WTC11 (cell line): ENCODE measurements around the gene SELPLG. TPM values are rescaled to one million over a fixed set of nuclear protein-coding genes. Genes with fewer than 3 reads are reported as not detected.

Experiments
- ATAC-seq: fragments of 200-7000 bp; cut with Tn5 transposase; 2 replicates; pipeline ENCODE4 v1.10.0; 2021; ENCODE audit warnings: mild to moderate bottlenecking, moderate library complexity
- CTCF ChIA-PET: fragments of 300-600 bp; sonication (Branson Sonifier 250); formaldehyde crosslinking; loops from one replicate; lab custom pipeline; 2021; ENCODE audit warnings: antibody characterized with exemption; lab: Charles Lee
- POLR2A ChIA-PET: fragments of 350-600 bp; sonication (Branson Sonifier 250); formaldehyde crosslinking; loops from one replicate; lab custom pipeline; 2021; ENCODE audit warnings: antibody characterized with exemption; lab: Charles Lee
- DNase-seq: peaks from one replicate; pipeline ENCODE4 v3.0.0; 2021; ENCODE audit warnings: low spot score
- H3K27ac Mint-ChIP-seq: 2 replicates; pipeline ENCODE4 v1.8.0; 2021; ENCODE audit warnings: mixed read lengths
- H3K27me3 Mint-ChIP-seq: 2 replicates; pipeline ENCODE4 v1.8.0; 2021; ENCODE audit warnings: low read depth, mild to moderate bottlenecking, moderate library complexity, mixed read lengths
- H3K36me3 Mint-ChIP-seq: 2 replicates; pipeline ENCODE4 v1.8.0; 2021; ENCODE audit warnings: mixed read lengths
- H3K4me1 Mint-ChIP-seq: 2 replicates; pipeline ENCODE4 v1.8.0; 2022; ENCODE audit warnings: mixed read lengths
- H3K4me3 Mint-ChIP-seq: 2 replicates; pipeline ENCODE4 v1.8.0; 2021; ENCODE audit warnings: mild to moderate bottlenecking, moderate library complexity, mixed read lengths
- H3K9me3 Mint-ChIP-seq: 2 replicates; pipeline ENCODE4 v1.8.0; 2021; ENCODE audit warnings: mixed read lengths
- ATF2 ChIP-seq: sonication (generic); formaldehyde crosslinking; IDR thresholded peaks from 2 replicates; pipeline ENCODE4 v1.8.1; 2022; ENCODE audit warnings: low read depth, missing genetic modification reagents, borderline replicate concordance
- CREM ChIP-seq: sonication (generic); formaldehyde crosslinking; IDR thresholded peaks from 2 replicates; pipeline ENCODE4 v1.8.1; 2022; ENCODE audit warnings: mild to moderate bottlenecking, missing genetic modification reagents, moderate library complexity
- ESRRA ChIP-seq: sonication (generic); formaldehyde crosslinking; IDR thresholded peaks from 2 replicates; pipeline ENCODE4 v1.8.1; 2022; ENCODE audit warnings: mild to moderate bottlenecking, missing genetic modification reagents, borderline replicate concordance
- FOXK1 ChIP-seq: sonication (generic); formaldehyde crosslinking; IDR thresholded peaks from 2 replicates; pipeline ENCODE4 v1.8.0; 2022; ENCODE audit warnings: mild to moderate bottlenecking, moderate library complexity, missing genetic modification reagents
- HMGXB4 ChIP-seq: sonication (generic); formaldehyde crosslinking; IDR thresholded peaks from 2 replicates; pipeline ENCODE4 v1.8.1; 2023; ENCODE audit warnings: mild to moderate bottlenecking, moderate library complexity, missing genetic modification reagents
- JAZF1 ChIP-seq: fragments of 250-450 bp; sonication (Bioruptor Pico); IDR thresholded peaks from 2 replicates; pipeline ENCODE4 v1.9.0; 2021; ENCODE audit warnings: moderate library complexity, mild to moderate bottlenecking, inconsistent platforms
- KAT7 ChIP-seq: sonication (generic); formaldehyde crosslinking; IDR thresholded peaks from 2 replicates; pipeline ENCODE4 v1.8.1; 2023; ENCODE audit warnings: missing genetic modification reagents, mild to moderate bottlenecking, borderline replicate concordance
- NR3C1 ChIP-seq: sonication (generic); formaldehyde crosslinking; conservative IDR thresholded peaks from 2 replicates; pipeline ENCODE4 v1.8.1; 2023; ENCODE audit warnings: low read depth, mild to moderate bottlenecking, missing genetic modification reagents
- PRDM15 ChIP-seq: sonication (generic); formaldehyde crosslinking; IDR thresholded peaks from 2 replicates; pipeline ENCODE4 v1.8.0; 2022; ENCODE audit warnings: missing genetic modification reagents
- RORB ChIP-seq: fragments of 250-450 bp; sonication (Bioruptor Pico); IDR thresholded peaks from 2 replicates; pipeline ENCODE4 v1.9.0; 2021; ENCODE audit warnings: mild to moderate bottlenecking
- TCF7 ChIP-seq: sonication (generic); formaldehyde crosslinking; IDR thresholded peaks from 2 replicates; pipeline ENCODE4 v1.8.0; 2022; ENCODE audit warnings: mild to moderate bottlenecking, low read depth, missing genetic modification reagents, moderate library complexity
- TP53 ChIP-seq: sonication (generic); formaldehyde crosslinking; IDR thresholded peaks from 2 replicates; pipeline ENCODE4 v1.8.1; 2023; ENCODE audit warnings: mild to moderate bottlenecking, missing genetic modification reagents
- USF2 ChIP-seq: sonication (generic); formaldehyde crosslinking; IDR thresholded peaks from 2 replicates; pipeline ENCODE4 v1.8.1; 2023; ENCODE audit warnings: mild to moderate bottlenecking, missing genetic modification reagents, moderate library complexity
- ZBTB21 ChIP-seq: sonication (generic); formaldehyde crosslinking; IDR thresholded peaks from 2 replicates; pipeline ENCODE4 v1.8.1; 2023; ENCODE audit warnings: mild to moderate bottlenecking, missing genetic modification reagents, borderline replicate concordance
- ZBTB43 ChIP-seq: sonication (generic); formaldehyde crosslinking; IDR thresholded peaks from 2 replicates; pipeline ENCODE4 v1.8.1; 2023; ENCODE audit warnings: mild to moderate bottlenecking, missing genetic modification reagents
- ZNF138 ChIP-seq: sonication (generic); formaldehyde crosslinking; conservative IDR thresholded peaks from 2 replicates; pipeline ENCODE4 v1.8.1; 2022; ENCODE audit warnings: mild to moderate bottlenecking, moderate library complexity, missing genetic modification reagents
- ZNF263 ChIP-seq: sonication (generic); formaldehyde crosslinking; IDR thresholded peaks from 2 replicates; pipeline ENCODE4 v1.8.1; 2022; ENCODE audit warnings: low read depth, mild to moderate bottlenecking, moderate library complexity, missing genetic modification reagents
- ZNF396 ChIP-seq: fragments of 250-450 bp; sonication (Bioruptor Pico); IDR thresholded peaks from 2 replicates; pipeline ENCODE4 v1.8.0; 2021; ENCODE audit warnings: mild to moderate bottlenecking, moderate library complexity, borderline replicate concordance
- total RNA-seq: library from RNA; stranded (reverse); gene quantifications from 3 replicates; pipeline ENCODE4 v1.2.3, GENCODE V29; 2021
- TF ChIP-seq, protein P1 (sequence below): sonication (generic); formaldehyde crosslinking; IDR thresholded peaks from 2 replicates; pipeline ENCODE4 v1.8.1; 2022; ENCODE audit warnings: mild to moderate bottlenecking, moderate library complexity, missing genetic modification reagents
- TF ChIP-seq, protein P2 (sequence below): sonication (generic); formaldehyde crosslinking; IDR thresholded peaks from 2 replicates; pipeline ENCODE4 v1.8.0; 2022; ENCODE audit warnings: mild to moderate bottlenecking, missing genetic modification reagents

The SELPLG gene
- total RNA-seq, 1 experiment from 2014 or later = 0.46 TPM

- CTCF ChIA-PET = no interaction called here
- no peak for TF ChIP-seq USF2 (CRISPR knock-in tag)
- TF ChIP-seq KAT7 (CRISPR knock-in tag) = no peak
- TF ChIP-seq TP53 = no peak
- no peak for TF ChIP-seq ZBTB43
- no peak for TF ChIP-seq FOXK1 (CRISPR knock-in tag)
- TF ChIP-seq ZNF396 (CRISPR knock-in tag) = no peak
- no peak for TF ChIP-seq PRDM15 (CRISPR knock-in tag)
- TF ChIP-seq ZNF263 (CRISPR knock-in tag) = no peak
- TF ChIP-seq ZBTB21 = no peak
- TF ChIP-seq NR3C1 (CRISPR knock-in tag) = no peak
- no peak for TF ChIP-seq HMGXB4 (CRISPR knock-in tag)
- no peak for TF ChIP-seq ZNF138 (CRISPR knock-in tag)
- TF ChIP-seq ATF2 (CRISPR knock-in tag) = no peak
- TF ChIP-seq, protein P1, sequence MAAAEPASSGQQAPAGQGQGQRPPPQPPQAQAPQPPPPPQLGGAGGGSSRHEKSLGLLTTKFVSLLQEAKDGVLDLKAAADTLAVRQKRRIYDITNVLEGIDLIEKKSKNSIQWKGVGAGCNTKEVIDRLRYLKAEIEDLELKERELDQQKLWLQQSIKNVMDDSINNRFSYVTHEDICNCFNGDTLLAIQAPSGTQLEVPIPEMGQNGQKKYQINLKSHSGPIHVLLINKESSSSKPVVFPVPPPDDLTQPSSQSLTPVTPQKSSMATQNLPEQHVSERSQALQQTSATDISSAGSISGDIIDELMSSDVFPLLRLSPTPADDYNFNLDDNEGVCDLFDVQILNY (CRISPR knock-in tag) = no peak
- TF ChIP-seq JAZF1 (CRISPR knock-in tag) = no peak
- TF ChIP-seq TCF7 (CRISPR knock-in tag) = no peak
- no peak for TF ChIP-seq RORB
- no peak for TF ChIP-seq ESRRA
- TF ChIP-seq CREM (CRISPR knock-in tag) = no peak
- TF ChIP-seq, protein P2, sequence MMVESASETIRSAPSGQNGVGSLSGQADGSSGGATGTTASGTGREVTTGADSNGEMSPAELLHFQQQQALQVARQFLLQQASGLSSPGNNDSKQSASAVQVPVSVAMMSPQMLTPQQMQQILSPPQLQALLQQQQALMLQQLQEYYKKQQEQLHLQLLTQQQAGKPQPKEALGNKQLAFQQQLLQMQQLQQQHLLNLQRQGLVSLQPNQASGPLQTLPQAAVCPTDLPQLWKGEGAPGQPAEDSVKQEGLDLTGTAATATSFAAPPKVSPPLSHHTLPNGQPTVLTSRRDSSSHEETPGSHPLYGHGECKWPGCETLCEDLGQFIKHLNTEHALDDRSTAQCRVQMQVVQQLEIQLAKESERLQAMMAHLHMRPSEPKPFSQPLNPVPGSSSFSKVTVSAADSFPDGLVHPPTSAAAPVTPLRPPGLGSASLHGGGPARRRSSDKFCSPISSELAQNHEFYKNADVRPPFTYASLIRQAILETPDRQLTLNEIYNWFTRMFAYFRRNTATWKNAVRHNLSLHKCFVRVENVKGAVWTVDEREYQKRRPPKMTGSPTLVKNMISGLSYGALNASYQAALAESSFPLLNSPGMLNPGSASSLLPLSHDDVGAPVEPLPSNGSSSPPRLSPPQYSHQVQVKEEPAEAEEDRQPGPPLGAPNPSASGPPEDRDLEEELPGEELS (CRISPR knock-in tag) = no peak
- no peak overlapping the region for H3K27ac Mint-ChIP-seq
- DNase-seq (no peak), ATAC-seq (no peak)
- POLR2A ChIA-PET = no interaction called here
- H3K9me3 Mint-ChIP-seq = peaks cover 13% of the 10 kb centered on the region; the same call in 1 of the 2 replicates
- H3K27me3 Mint-ChIP-seq = no peaks in the 10 kb centered on the region
- no peak overlapping the region for H3K4me3 Mint-ChIP-seq
- peaks cover 34% of the 10 kb centered on the region for H3K4me1 Mint-ChIP-seq
- H3K36me3 Mint-ChIP-seq = no peaks in the 10 kb centered on the region
Observed at GRCh38 chr12:108623577-108623976, 10.1 kb downstream of the SELPLG start.
